Pancreas (tissue), 10 donors: ENCODE measurements around the gene FBF1. TPM values are rescaled to one million over a fixed set of nuclear protein-coding genes. Genes with fewer than 3 reads are reported as not detected.

ENCODE experiments used
- ATAC-seq, 4 donors: fragments of 200-7000 bp; cut with Tn5 transposase; one replicate each; pipeline versions ENCODE4 v1.8.0 to v1.9.1; 2020; ENCODE audit warnings: mild to moderate bottlenecking in 4 of 4, moderate library complexity in 4 of 4
- DNase-seq, 6 donors: peaks; one replicate each; pipeline ENCODE4 v3.0.0-alpha.2; 2020
- FAIRE-seq: peaks from 2 replicates; lab custom pipeline; 2012; peaks lifted over from hg19 to GRCh38; lab: Jason Lieb, UNC
- H3K27ac ChIP-seq, 4 donors: fragments of 200-600 bp; sonication (generic); 1 replicate in 3 of 4; 2 replicates in 1 of 4; pipeline versions ENCODE4 v1.5.0 to v1.8.0; 2020
- H3K27me3 ChIP-seq, 4 donors: fragments of 200-600 bp; one replicate each; pipeline ENCODE4 v1.8.0; 2021
- H3K36me3 ChIP-seq, 3 donors: fragments of 200-600 bp; sonication (generic) in 1 of 3; one replicate each; pipeline versions ENCODE4 v1.5.0 to v1.8.0; 2020 to 2021
- H3K4me1 ChIP-seq, 3 donors: fragments of 200-600 bp; one replicate each; pipeline ENCODE4 v1.8.0; 2021
- H3K4me3 ChIP-seq, 4 donors: fragments of 200-600 bp; sonication (generic) in 2 of 4; one replicate each; pipeline versions ENCODE4 v1.5.0 to v1.8.0; 2020 to 2021
- H3K9me3 ChIP-seq, 4 donors: fragments of 200-600 bp; one replicate each; pipeline ENCODE4 v1.8.0; 2021
- WGBS, 2 donors: extraction: QIAGEN DNeasy Blood & Tissue Kit; methylation state at CpG; one replicate each; pipeline ENCODE4 v1.1.7; 2013; 5-methylcytosine and 5-hydroxymethylcytosine counted together
- intact Hi-C, 3 donors: fragments of 100-400 bp; cut with DNase I; formaldehyde crosslinking; loops; one replicate each; pipeline versions ENCODE4 v1.11.1 to v1.14.2; 2022
- polyA plus RNA-seq, 2 donors: library from polyadenylated mRNA; stranded (reverse); fragments of 200-250 nt; gene quantifications; one replicate each; pipeline ENCODE4 v1.2.3, GENCODE V29; 2013
- total RNA-seq, 6 donors: library from RNA; stranded (reverse); fragmentation: NEBNext Ultra II Directional in 4 of 6; extraction: Animal tissue kit (Norgen Biotek cat#: 25700) in 4 of 6; gene quantifications; one replicate each; pipeline versions ENCODE4 v1.2.1 to v1.2.4, GENCODE V29; 2021 to 2023
- TF ChIP-seq, protein P1 (sequence below), 4 donors: fragments of 200-600 bp; sonication (generic) in 3 of 4; IDR thresholded peaks; one replicate each; pipeline versions ENCODE4 v1.5.0 to v1.8.0; 2021; ENCODE audit warnings: antibody characterized with exemption in 4 of 4
- donor health status: healthy with polysubstance abuse.
- donor health status: DM: no; HTN: no; CAD: no; lungs with moderate emphysema.
- donor health status: DM: no; HTN: no; CAD: no.
- donor health status: control.
- donor health status: control.
- donor health status: Bipolar disorder and iron deficiency.
- donor health status: DM: yes; HTN: yes; CAD: no.
- donor health status: DM: no; HTN: no; CAD: no.
- donor health status: DM: no; HTN: no; CAD: no.
- donor health status: DM: yes; HTN: yes; CAD: no.

The FBF1 gene, protein sequence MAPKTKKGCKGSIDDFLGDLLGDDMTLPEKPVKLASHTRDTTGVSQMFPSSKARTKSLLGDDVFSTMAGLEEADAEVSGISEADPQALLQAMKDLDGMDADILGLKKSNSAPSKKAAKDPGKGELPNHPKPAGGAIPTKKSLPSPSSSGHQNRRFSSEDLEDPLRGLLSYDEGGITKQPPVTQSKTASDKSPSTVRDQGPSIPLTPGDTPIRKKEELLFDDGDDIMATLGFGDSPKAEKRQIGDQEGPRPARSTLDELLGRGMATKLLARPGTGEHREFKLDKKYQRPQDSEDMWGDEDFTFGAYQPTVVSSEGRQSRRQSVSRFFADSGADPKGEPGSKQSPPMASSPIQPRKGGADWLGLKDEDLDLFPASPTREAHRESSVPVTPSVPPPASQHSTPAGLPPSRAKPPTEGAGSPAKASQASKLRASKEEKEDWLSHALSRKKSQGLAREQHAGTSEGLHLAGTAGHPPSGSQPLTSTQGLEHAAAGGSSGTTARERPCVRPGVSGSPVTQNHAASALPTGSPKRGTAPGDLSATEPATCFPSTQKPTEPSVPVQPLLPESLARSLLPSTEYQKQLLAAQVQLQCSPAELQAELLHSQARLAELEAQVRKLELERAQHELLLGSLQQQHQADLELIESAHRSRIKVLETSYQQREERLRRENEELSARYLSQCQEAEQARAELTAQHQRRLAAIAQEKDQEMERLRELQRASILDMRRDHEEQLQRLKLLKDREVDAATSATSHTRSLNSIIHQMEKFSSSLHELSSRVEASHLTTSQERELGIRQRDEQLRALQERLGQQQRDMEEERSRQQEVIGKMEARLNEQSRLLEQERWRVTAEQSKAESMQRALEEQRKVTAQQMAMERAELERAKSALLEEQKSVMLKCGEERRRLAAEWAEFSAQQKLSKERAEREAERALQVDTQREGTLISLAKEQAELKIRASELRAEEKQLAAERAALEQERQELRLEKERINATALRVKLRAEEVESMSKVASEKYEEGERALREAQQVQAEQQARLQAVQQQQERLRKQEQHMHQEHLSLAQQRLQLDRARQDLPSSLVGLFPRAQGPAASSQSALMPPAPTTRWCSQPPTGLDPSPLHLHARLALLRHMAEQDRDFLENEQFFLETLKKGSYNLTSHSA
- 10 to 100 TPM in 1 of 6 donors, 1 to 10 TPM in 5; 2.4 to 10.1 (median 3.9) TPM for total RNA-seq
- 10 to 100 TPM in 1 of 2 donors, 1 to 10 TPM in 1; 7.7 to 24.8 TPM for polyA plus RNA-seq

DNA sequence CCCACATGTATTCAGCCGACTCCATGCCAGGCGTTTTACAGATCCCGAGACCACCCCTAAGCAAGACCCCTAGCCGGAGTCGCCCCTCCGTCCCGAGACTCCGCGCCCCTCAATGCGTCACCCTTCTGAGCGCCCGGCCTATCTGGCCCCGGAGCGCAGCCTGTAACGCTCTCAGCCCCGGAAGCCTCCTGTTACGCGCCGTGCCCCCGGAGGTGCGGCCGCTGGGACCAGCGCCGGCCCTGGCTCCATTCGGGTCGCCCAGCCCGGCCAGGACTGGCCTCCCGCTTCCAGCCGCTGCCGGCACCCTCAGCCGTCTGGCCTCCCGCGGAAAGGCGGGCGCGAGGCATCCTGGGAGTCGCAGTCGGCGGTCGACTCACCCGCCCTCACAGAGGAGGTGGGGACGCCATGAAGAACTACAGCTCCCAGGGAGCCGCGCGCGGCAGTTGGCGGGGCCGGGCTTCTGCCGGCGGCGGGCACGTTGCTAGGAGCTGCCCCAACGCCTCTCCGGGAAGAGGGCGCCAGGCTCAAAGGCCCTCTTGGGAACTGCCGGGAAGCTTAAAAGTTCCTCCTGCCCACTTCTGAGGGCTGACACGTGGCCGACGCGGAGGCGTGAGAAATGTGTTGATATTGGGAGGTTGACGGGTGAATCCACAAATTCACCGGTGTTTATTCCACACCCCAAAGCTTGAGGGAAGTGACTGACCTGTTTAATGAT is at the start of gene FBF1:
TSS of gene FBF1 (minus strand) at position 316 of the 715 bp plus-strand sequence. CDS start 2,893 bp downstream, outside the sequence.
- ATAC-seq (peak; percentile 98 to 100 (median 98)), FAIRE-seq (no peak), DNase-seq (peak; percentile 95 to 99 (median 96))
- TF ChIP-seq, protein P1, sequence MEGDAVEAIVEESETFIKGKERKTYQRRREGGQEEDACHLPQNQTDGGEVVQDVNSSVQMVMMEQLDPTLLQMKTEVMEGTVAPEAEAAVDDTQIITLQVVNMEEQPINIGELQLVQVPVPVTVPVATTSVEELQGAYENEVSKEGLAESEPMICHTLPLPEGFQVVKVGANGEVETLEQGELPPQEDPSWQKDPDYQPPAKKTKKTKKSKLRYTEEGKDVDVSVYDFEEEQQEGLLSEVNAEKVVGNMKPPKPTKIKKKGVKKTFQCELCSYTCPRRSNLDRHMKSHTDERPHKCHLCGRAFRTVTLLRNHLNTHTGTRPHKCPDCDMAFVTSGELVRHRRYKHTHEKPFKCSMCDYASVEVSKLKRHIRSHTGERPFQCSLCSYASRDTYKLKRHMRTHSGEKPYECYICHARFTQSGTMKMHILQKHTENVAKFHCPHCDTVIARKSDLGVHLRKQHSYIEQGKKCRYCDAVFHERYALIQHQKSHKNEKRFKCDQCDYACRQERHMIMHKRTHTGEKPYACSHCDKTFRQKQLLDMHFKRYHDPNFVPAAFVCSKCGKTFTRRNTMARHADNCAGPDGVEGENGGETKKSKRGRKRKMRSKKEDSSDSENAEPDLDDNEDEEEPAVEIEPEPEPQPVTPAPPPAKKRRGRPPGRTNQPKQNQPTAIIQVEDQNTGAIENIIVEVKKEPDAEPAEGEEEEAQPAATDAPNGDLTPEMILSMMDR (IDR thresholded peaks at IDR 0.05): no peak
- peak within 1 kb of the TSS; percentile 45 to 63 (median 55) for H3K27ac ChIP-seq
- peaks cover 0 to 8% (median 0%) of the 10 kb centered on the region in 3 donors for H3K36me3 ChIP-seq
- no peaks in the 10 kb centered on the region for H3K9me3 ChIP-seq
- intact Hi-C loops: no loop called here
- peak within 1 kb of the TSS; percentile 52 to 98 (median 76) for H3K4me3 ChIP-seq
- WGBS, 2 donors: 0% methylated on average over 56 to 63 of the region's 63 CpGs
- peaks cover 6 to 10% (median 8%) of the 10 kb centered on the region in 3 donors for H3K4me1 ChIP-seq
- H3K27me3 ChIP-seq: no peaks in the 10 kb centered on the region

DNA sequence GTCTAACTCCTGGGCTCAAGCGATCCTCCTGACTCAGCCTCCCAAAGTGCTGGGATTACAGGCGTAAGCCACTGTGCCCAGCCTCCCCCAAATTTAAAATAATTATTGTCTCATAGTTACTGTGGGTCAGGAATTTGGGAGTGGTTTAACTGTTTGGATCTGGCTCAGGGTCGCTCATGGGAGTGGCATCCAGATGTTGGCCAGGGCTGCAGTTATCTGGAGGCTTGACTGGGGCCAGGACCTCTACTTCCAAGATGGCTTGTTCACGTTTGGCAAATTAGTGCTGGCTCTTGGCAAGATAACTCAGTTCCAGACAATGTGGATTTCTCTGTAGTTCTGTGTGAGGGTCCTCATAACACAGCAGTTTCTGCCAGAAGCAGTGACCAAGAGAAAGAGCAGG is 46.2 kb upstream of the FBF1 start:
- H3K4me3 ChIP-seq: no peak overlapping the region
- no peak for ATAC-seq
- FAIRE-seq: no peak
- no peaks in the 10 kb centered on the region for H3K27me3 ChIP-seq
- H3K4me1 ChIP-seq: peaks cover 13 to 24% (median 21%) of the 10 kb centered on the region in 3 donors
- H3K36me3 ChIP-seq: peaks cover 0 to 6% (median 0%) of the 10 kb centered on the region in 3 donors
- peak in 1 of 6 donors; percentile 13 for DNase-seq
- 78 to 79% methylated on average over 4 of the region's 4 CpGs for WGBS, 2 donors
- intact Hi-C loops: no loop called here
- TF ChIP-seq, protein P1 (IDR thresholded peaks at IDR 0.05): no peak
- no peaks in the 10 kb centered on the region for H3K9me3 ChIP-seq
- H3K27ac ChIP-seq: no peak overlapping the region

DNA sequence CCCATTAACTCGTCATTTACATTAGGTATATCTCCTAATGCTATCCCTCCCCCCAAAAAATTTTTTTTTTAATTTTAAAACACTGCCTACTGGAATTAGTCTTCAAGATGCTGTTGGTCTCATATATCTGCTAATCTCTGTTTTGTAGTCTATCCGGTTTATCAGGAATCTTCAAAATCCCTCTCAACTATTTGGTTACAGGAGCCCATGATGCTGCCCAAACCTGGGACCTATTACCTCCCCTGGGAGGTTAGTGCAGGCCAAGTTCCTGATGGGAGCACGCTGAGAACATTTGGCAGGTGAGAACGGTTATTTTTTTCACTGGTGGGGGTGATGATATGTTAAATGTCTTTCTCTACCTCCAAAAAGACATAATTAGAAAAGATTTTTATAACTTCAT is 45.1 kb upstream of the FBF1 start:
- WGBS, 2 donors: 79 to 88% methylated on average over 4 of the region's 4 CpGs
- no peaks in the 10 kb centered on the region for H3K9me3 ChIP-seq
- intact Hi-C loops: no loop called here
- FAIRE-seq: no peak
- H3K36me3 ChIP-seq: no peaks in the 10 kb centered on the region
- H3K27ac ChIP-seq: no peak overlapping the region
- H3K27me3 ChIP-seq: no peaks in the 10 kb centered on the region
- no peak for ATAC-seq
- DNase-seq: peak in 1 of 6 donors; percentile 3
- TF ChIP-seq, protein P1 (IDR thresholded peaks at IDR 0.05): no peak
- peaks cover 24 to 34% (median 31%) of the 10 kb centered on the region in 3 donors for H3K4me1 ChIP-seq
- H3K4me3 ChIP-seq: no peak overlapping the region

DNA sequence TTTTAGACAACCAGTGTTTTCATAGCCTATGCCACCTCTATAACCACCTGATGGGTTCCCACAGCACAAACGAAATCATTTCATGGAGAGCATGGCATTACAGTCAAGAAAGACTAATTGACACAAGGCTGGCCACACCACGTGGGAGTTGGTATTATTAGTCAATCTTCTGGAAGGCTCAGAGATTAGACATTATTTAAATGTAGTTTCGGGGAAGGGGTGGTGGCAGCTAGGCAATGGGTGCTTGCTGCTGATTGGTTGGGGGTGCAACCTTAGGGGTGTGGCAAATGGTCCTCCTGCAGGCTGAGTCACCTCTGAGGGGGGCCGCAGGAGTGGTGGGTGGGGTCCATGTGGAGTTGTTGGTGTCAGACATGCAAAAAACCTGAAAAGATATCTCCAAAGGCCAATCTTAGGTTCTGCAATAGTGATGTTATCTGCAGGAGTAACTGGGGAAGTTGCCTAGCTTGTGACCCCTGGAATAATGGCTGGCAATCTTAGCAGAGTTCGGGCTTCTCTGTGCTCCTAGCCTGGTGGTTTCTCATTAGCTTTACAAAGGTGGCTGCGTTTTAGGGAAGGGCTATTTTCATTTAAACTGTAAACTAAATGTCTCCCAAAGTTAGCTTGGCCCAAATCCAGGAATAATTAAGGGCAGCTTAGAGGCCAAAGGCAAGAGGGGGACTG is 42.8 kb upstream of the FBF1 start:
- intact Hi-C loops: no loop called here
- TF ChIP-seq, protein P1 (IDR thresholded peaks at IDR 0.05): no peak
- ATAC-seq: peak; percentile 44 to 62 (median 58)
- WGBS, 2 donors: 11 to 13% methylated on average over 6 of the region's 6 CpGs
- Histone ChIP-seq H3K4me1 (peaks cover 24 to 42% (median 42%) of the 10 kb centered on the region in 3 donors), H3K36me3 (no peaks in the 10 kb centered on the region), H3K27me3 (no peaks in the 10 kb centered on the region), H3K27ac (peak overlapping the region; percentile 51 to 99 (median 80)), H3K4me3 (no peak overlapping the region), H3K9me3 (no peaks in the 10 kb centered on the region)
- peak; percentile 69 to 92 (median 85) for DNase-seq
- FAIRE-seq: no peak
